Measurements from ENCODE around the gene ATP10A.

DNA sequence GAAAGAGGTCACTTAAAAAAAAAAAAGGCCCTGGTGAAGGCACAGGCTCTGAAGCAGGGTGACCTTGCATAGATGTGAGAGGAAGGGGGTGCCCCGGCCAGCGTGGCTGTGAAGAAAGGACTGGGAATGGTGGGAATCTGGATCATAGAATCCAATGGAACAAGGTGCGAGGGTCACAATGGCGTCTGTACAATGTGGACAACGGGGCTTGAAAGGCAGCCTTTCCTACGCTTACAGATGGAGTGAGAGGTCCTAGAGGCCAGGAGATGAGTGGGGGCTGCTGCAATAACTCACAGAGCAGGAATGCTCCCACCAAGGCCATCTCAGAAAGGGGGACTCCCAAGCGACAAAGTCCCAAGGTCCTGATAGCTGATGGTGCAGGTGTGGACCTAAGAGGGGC is 162.2 kb downstream of the ATP10A start:
- TF ChIP-seq, protein P1, sequence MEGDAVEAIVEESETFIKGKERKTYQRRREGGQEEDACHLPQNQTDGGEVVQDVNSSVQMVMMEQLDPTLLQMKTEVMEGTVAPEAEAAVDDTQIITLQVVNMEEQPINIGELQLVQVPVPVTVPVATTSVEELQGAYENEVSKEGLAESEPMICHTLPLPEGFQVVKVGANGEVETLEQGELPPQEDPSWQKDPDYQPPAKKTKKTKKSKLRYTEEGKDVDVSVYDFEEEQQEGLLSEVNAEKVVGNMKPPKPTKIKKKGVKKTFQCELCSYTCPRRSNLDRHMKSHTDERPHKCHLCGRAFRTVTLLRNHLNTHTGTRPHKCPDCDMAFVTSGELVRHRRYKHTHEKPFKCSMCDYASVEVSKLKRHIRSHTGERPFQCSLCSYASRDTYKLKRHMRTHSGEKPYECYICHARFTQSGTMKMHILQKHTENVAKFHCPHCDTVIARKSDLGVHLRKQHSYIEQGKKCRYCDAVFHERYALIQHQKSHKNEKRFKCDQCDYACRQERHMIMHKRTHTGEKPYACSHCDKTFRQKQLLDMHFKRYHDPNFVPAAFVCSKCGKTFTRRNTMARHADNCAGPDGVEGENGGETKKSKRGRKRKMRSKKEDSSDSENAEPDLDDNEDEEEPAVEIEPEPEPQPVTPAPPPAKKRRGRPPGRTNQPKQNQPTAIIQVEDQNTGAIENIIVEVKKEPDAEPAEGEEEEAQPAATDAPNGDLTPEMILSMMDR (IDR thresholded peaks at IDR 0.05) = no peak
- TF ChIP-seq POLR2AphosphoS5 (IDR thresholded peaks at IDR 0.05) (no peak), POLR2A (IDR thresholded peaks at IDR 0.05) (no peak), EP300 (IDR thresholded peaks at IDR 0.05) (no peak)
